Stimulated activated CD4-positive, alpha-beta T cell treated with anti-CD3 and anti-CD28 coated beads, Interleukin-12 subunit alpha, Interleukin-12 subunit beta, amount 100 ng/mL, for 48 hours (primary cell): Measurements from ENCODE around the gene SND1.

ENCODE experiments used
- DNase-seq, 3 donors: peaks; one replicate each; pipeline ENCODE4 v3.0.0-alpha.2; 2020; ENCODE audit warnings: low read depth in 2 of 3, low spot score in 1 of 3

The SND1 gene

DNA sequence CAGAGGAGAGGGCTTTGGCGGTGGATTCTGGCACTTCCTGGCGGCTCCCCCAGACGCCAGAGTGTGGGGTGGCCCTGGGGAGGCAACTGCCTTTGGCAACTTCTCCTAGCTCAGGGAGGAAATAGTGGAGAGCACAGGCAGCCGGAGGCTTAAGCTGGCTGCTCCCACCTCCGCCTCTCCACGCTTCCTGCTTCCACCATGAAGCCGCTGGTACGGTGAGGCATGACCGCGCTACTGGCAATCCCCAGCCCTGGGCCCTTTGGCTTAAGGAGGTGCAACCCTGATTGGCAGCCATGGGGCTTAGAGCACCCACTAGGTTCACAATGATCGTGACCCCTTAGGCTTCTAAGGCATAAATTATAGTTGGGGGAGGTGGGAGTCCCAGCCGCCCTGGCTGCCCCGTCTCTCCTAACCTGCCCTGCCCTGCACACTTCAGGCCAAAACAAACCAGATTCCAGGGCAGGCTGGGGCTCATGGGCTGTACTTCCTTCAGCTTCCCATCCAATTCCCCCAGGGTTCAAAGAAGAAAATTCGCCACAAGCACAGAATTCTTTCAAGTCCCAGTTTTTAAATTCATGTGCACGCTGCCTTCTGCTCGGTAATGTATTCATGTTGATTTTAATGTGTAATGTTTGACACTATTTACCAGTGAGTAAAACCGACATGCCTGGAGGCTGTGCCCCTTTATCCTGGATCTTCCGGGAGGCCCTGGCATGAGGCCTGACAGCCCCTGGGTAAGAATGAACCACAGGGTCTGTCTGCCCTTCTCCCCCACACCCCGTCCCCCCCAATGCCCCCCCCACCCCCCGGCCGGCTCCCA lies 469.9 kb downstream of the SND1 start:
- DNase-seq = no peak

- DNase-seq = no peak
Measured at GRCh38 chr7:128122576-128123290, 470.7 kb downstream of the SND1 start.

- no peak for DNase-seq
Measured at GRCh38 chr7:128123291-128124037, 471.5 kb downstream of the SND1 start.

DNA sequence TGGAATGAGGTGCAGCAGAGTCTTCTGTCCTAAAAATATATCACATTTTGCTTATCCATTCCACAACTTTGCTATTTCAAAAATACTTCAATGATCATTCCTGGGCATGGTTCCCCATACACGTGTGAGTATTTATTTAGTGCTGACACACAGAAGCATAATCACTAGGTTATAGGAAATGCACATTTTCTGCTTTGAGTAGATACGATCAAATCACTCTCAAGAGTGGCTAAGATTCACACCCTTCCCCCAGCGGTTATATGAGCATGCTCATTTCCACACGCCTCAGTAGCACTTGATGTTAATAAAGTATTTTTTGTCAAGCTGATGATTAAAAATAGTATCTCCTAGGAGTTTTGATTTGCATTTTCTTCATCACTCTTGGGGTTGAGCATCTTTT lies 472.8 kb downstream of the SND1 start:
- DNase-seq = no peak

GRCh38 chr7:128125816-128126215 lies 473.8 kb downstream of the SND1 start:
- DNase-seq = no peak

DNA sequence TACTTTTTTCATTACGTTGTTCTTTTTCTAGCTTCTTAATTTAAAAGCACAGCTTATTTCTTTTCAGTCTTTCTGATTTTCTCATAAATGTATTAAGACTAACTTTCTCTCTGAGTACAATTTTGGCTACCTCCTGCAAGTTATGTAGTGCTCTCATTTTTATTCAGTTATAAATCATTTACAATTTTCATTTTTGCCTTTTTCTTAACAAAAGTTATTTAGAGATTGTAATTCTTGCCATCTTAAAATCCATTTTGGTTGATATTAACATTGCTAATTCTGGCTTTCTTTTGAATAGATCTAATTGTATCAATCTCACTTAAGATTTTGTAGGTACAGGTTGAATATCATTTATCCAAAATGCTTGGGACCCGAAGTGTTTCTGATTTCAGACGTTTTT lies 476.4 kb downstream of the SND1 start:
- no peak for DNase-seq

DNA sequence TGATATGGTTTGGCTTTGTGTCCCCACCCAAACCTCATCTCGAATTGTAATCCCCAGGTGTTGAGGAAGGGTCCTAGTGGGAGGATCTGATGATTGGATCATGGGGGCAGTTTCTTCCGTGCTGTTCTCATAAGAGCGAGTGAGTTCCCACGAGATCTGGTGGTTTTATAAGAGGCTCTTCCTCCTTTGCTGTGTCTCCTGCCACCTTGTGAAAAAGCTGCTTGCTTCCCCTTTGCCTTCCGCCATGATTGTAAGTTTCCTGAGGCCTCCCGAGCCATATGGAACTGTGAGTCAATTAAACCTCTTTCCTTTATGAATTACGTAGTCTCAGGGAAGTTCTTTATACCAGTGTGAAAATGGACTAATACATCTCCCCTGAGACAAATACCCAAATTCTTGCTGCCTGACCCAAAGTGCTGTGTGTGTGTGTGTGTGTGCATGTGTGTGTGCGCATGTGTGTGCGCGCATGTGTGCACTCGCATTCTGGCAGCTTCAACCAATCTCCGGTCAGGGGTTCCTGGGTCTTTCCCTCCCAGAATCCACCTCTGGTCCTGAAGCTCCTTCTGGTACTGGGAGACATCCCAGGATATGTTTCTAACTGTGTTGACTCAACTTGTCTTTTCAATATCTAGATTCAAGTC lies 477.4 kb downstream of the SND1 start:
- no peak for DNase-seq

GRCh38 chr7:128131115-128131514 lies 479.1 kb downstream of the SND1 start:
- no peak for DNase-seq

DNA sequence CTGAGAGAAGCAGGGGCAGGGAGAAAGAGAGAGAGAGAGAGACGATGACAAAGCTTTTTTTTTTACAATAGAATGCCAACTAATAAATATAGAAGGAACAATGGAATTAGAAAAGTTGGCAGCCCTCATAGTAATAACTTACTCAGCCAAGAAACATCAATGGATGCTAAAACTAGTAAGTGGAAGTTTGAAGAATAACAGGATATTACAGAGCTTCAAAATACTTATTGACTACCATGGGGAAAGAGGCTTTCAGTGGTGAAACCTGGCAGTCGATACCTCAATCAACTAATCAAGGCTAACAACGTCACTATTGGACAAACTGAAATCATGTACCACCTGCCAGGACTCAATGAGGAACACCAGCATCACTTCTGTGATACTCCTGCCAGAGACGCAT lies 479.7 kb downstream of the SND1 start:
- DNase-seq = no peak

GRCh38 chr7:128132426-128133069 lies 480.6 kb downstream of the SND1 start:
- DNase-seq = no peak

GRCh38 chr7:128135159-128135514 lies 483.1 kb downstream of the SND1 start:
- DNase-seq = no peak

GRCh38 chr7:128135515-128136214 lies 483.7 kb downstream of the SND1 start:
- DNase-seq = peak; percentile 31 to 67 (median 55)

- no peak for DNase-seq
Measured at GRCh38 chr7:128136215-128136597, 484.2 kb downstream of the SND1 start.

DNA sequence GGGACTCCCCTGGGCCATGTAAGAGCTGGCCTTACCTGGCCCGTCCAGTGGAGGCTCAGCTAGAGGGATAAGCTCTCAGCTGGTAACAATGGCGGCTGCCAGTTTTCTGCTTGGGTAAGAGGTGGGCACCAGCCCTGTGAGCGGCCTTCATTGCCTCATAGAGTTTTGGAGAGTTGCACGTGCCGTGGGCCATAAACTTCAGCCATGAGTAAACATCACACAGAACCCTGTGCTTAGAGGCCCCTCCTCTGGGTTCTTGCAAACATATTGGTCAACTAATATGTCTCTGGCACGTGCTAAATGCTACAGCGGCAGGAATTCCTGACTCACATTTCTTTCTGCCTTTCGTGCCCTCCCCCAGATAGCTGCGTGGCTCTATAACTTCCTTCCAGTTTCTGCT lies 485.2 kb downstream of the SND1 start:
- DNase-seq = no peak

- DNase-seq = no peak
Measured at GRCh38 chr7:128139406-128139805, 487.4 kb downstream of the SND1 start.

- DNase-seq = no peak
Measured at GRCh38 chr7:128141683-128142195, 489.7 kb downstream of the SND1 start.
